SIG-M5 (cell line): ENCODE data around the gene CDK13.

ENCODE experiments used
- DNase-seq: peaks from one replicate; lab custom pipeline; 2025; lab: John Stamatoyannopoulos, UW

The CDK13 gene

GRCh38 chr7:39948956-39949928 lies 814 bp upstream of the CDK13 start:
- peak; percentile 95 for DNase-seq

DNA sequence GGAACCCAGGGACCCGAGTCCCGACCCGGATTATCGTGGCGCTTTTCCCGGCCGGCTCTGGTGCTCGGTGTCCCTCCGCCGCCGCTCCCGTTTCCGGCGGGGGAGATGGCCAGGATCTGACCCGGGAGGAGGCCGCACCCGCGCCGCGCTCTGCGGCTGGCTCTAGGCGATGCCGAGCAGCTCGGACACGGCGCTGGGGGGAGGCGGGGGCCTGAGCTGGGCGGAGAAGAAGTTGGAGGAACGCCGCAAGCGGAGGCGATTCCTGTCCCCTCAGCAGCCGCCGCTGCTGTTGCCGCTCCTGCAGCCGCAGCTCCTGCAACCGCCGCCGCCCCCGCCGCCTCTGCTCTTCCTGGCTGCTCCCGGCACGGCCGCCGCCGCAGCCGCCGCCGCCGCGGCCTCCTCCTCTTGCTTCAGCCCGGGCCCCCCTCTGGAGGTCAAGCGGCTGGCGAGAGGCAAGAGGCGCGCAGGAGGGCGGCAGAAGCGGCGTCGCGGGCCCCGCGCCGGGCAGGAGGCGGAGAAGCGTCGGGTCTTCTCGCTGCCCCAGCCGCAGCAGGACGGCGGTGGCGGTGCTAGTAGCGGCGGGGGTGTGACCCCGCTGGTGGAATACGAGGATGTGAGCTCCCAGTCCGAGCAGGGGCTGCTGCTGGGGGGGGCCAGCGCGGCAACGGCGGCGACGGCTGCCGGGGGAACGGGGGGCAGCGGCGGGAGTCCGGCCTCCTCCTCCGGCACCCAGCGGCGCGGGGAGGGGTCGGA lies 593 bp downstream of the CDK13 start:
- DNase-seq: no peak

DNA sequence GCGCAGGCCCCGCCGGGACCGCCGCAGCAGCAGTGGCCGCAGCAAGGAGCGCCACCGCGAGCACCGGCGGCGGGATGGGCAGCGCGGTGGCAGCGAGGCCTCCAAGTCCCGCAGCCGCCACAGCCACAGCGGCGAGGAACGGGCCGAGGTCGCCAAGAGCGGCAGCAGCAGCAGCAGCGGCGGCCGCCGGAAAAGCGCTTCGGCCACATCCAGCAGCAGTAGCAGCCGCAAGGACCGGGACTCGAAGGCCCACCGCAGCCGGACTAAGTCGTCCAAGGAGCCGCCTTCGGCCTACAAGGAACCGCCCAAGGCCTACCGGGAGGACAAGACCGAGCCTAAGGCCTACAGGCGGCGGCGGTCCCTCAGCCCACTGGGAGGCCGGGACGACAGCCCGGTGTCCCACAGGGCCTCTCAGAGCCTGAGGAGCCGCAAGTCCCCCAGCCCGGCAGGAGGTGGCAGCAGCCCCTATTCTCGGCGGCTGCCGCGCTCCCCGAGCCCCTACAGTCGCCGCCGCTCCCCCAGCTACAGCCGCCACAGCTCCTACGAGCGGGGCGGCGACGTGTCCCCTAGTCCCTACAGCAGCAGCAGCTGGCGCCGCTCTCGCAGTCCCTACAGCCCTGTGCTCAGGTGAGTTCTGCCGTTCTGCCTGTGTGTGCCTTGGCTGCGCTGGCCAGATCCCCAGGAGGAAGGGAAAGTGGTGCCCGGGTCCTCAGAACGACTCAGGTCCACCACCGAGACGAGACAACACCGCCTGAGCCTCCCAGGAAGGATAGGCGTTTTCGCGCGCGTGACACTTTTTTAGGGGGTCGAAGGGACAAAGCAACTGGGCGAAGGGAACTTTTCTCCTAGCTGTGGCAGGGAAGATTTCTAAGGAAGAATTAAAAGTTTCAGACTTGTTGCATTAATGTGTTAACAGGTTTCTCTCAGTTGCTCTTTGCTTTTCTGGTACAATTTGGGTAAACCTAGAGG lies 1.5 kb downstream of the CDK13 start:
- DNase-seq: no peak

- DNase-seq: no peak
Measured at GRCh38 chr7:39952374-39952773, 2.3 kb downstream of the CDK13 start.

- no peak for DNase-seq
Measured at GRCh38 chr7:39952803-39953202, 2.7 kb downstream of the CDK13 start.

- DNase-seq: no peak
Measured at GRCh38 chr7:39954694-39955093, 4.6 kb downstream of the CDK13 start.

GRCh38 chr7:39958038-39958437 lies 8.0 kb downstream of the CDK13 start:
- DNase-seq: no peak

- DNase-seq: no peak
Measured at GRCh38 chr7:39967406-39968161, 17.5 kb downstream of the CDK13 start.

GRCh38 chr7:39969431-39969830 lies 19.4 kb downstream of the CDK13 start:
- DNase-seq: no peak

- no peak for DNase-seq
Measured at GRCh38 chr7:39971924-39972323, 21.9 kb downstream of the CDK13 start.

DNA sequence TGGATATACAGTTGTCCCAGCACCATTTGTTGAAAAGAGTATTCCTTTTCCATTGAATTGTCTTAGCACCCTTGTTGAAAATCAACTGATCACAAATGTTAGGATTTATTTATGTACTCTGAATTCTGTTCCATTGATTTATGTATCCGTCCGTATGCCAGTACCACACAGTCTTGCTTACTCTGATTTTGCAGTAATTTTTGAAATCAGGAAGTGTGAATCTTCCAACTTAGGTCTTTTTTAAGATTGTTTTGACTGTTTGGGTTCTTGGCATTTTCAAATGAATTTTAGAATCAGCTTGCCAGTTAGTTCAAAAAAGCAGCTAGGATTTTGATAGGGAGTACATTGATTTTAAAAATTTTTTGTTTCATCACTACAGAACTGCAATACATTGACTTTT lies 23.7 kb downstream of the CDK13 start:
- no peak for DNase-seq

GRCh38 chr7:39978230-39978934 lies 28.3 kb downstream of the CDK13 start:
- DNase-seq: no peak

DNA sequence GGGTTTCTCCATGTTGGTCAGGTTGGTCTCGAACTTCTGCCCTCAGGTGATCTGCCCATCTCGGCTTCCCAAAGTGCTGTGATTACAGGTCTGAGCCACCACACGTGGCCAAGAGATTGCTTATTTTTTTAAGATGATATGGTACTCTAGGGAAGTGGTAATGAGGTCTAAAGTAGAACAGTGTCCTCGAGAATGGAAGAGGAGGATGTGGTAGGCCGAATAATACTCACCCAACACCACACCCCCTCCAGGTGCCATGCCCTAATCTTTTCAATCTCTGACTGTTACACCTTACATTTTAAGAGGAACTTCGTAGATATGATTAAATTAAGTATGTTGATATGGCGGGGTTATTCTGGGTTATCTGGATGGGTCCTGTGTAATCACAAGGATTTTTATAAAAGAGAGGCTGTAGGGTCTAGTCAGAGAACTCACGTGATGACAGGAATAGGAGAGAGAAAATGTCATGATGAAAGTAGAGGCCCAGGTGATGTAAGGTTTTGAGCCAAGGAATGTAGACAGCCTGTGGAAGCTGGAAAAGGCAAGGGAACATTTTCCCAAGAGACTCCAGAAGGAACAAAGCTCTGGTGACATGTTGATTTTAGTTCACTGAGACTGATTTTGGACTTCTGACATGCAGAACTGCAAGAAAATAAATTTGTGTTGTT lies 29.5 kb downstream of the CDK13 start:
- DNase-seq: no peak

- no peak for DNase-seq
Measured at GRCh38 chr7:39985398-39985918, 35.4 kb downstream of the CDK13 start.

DNA sequence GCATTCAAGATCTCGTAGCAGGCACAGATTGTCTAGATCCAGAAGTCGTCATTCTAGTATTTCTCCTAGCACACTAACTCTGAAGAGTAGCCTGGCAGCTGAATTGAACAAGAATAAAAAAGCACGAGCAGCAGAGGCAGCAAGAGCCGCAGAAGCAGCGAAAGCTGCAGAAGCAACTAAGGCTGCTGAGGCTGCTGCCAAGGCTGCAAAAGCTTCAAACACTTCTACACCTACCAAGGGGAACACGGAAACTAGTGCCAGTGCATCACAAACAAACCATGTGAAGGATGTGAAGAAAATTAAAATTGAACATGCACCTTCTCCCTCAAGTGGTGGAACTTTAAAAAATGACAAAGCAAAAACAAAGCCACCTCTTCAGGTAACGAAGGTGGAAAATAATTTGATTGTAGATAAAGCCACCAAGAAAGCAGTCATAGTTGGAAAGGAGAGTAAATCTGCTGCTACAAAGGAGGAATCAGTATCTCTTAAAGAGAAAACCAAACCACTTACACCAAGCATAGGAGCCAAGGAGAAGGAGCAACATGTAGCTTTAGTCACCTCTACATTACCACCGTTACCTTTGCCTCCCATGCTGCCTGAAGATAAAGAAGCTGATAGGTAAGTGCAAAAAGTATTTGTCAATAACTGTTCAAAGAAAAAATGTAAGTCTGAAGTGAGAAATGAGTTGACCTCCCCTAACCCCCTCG lies 37.7 kb downstream of the CDK13 start:
- DNase-seq: no peak

- DNase-seq: no peak
Measured at GRCh38 chr7:40000734-40001315, 50.8 kb downstream of the CDK13 start.

GRCh38 chr7:40001649-40002048 lies 51.6 kb downstream of the CDK13 start:
- DNase-seq: no peak

DNA sequence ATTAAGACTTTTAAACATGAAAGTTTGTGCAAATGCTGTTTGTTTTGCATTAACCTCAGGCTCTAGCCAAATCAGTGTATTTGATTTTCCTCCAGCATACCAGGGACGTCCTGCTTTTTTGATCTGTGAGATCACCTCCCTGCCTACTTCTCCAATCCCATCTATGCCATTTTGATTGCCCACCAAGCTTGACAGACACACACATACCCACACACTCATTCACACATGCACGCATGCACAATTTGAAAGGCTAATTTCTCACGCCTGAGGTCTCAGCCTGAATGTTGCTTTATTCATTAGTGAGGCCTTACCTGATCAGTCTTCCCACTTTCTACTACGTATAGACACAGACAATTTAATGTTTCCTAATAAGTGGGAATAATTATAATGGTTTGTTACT lies 53.5 kb downstream of the CDK13 start:
- DNase-seq: no peak
